ENCODE measurements around the gene TMEM95. TPM values are rescaled to one million over a fixed set of nuclear protein-coding genes. Genes with fewer than 3 reads are reported as not detected.
A peak's percentile ranks its signal among the peaks of the same experiment; 100 is the strongest.

TMEM95 gene
- total and polyA plus RNA-seq, 3 donors from 2014 or later = 2.8 to 9.9 (median 6.6) TPM

DNA sequence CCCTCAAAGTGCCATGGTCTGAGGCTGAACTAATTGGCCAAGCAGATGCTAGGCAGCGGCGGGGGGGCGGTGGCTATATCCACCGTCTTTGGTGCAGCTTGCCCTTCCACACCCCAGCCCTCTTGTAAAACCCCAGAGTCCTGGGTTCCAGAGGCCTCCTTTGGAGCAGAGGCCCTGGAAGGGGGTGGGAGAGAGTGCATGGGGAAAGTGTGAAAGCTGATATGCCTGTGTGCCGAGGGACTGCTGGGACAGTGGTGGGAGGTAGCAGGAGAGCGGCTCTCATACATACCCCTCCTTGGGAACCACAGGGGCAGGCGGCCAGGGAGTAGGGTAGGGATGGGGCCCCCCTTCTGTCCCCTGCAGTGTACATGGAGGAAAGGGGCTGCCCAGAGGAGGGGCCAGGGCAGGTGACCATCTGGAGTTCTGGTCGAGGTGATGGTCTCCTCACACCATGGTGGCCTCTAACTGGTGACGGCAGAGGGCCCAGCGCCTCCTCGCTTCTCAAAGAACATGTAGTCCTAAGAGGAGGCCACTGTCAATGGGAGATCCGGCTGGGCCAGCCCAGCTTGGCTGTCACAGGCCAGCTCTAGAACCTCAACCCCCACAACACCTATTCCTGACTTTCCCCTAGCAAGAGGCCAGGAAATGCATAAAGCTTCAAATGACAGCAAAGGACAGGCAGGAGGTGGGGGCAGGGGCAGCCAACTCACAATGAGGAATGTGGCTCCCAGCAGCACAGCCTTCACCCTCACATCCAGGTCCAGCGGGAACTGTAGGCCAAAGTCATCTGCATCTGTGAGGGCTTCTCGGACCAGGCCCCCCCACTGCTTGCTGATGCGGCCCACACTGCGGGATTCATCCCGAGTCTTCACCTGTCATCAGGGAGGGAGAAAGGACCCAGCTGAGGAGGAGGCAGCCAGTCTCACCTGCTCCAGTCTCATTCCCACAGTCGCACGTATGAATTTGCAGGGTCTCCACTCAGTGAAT is 35.3 kb downstream of the TMEM95 start:
- H3K27me3 ChIP-seq = no peaks in the 10 kb centered on the region
- no peak overlapping the region for H3K27ac ChIP-seq
- no peaks in the 10 kb centered on the region for H3K36me3 ChIP-seq (ENCODE audit: low read depth, missing control alignments)
- intact Hi-C loops (cut with DNase I; ENCODE audit: low total_unique reads) = no loop called here
- 83 to 85% methylated on average over 11 to 19 of the region's 19 CpGs for WGBS, 2 donors
- no peak for DNase-seq
- H3K4me1 ChIP-seq = peaks cover 13% of the 10 kb centered on the region
- no peak overlapping the region for H3K4me3 ChIP-seq
- no peak for TF ChIP-seq POLR2A (IDR thresholded peaks at IDR 0.05)
- TF ChIP-seq, protein P1, sequence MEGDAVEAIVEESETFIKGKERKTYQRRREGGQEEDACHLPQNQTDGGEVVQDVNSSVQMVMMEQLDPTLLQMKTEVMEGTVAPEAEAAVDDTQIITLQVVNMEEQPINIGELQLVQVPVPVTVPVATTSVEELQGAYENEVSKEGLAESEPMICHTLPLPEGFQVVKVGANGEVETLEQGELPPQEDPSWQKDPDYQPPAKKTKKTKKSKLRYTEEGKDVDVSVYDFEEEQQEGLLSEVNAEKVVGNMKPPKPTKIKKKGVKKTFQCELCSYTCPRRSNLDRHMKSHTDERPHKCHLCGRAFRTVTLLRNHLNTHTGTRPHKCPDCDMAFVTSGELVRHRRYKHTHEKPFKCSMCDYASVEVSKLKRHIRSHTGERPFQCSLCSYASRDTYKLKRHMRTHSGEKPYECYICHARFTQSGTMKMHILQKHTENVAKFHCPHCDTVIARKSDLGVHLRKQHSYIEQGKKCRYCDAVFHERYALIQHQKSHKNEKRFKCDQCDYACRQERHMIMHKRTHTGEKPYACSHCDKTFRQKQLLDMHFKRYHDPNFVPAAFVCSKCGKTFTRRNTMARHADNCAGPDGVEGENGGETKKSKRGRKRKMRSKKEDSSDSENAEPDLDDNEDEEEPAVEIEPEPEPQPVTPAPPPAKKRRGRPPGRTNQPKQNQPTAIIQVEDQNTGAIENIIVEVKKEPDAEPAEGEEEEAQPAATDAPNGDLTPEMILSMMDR (IDR thresholded peaks at IDR 0.05) = no peak
- no peaks in the 10 kb centered on the region for H3K9me3 ChIP-seq

DNA sequence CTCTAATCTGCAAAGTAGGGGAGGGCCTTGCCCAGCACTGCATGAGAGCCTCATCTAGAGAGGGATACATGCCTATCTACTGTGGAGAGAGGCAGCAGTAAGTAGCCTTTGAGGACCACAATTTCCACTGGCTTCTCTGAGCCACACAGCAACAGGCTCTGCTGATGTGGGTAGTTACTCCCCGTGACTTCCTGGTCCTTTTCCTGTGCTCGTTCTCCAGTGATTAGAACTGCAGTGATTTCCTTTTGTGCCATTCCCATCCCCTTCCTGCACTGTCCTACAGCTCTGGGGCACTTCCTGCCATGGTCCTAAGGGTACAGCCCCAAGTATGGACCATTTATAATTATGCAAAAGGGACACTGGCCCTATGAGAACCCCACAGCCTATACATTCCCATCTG is 36.4 kb downstream of the TMEM95 start:
- Histone ChIP-seq H3K27ac (no peak overlapping the region), H3K4me1 (peaks cover 15% of the 10 kb centered on the region), H3K36me3 (ENCODE audit: low read depth, missing control alignments) (no peaks in the 10 kb centered on the region), H3K4me3 (no peak overlapping the region), H3K27me3 (no peaks in the 10 kb centered on the region), H3K9me3 (no peaks in the 10 kb centered on the region)
- 72 to 84% methylated on average over 2 of the region's 2 CpGs for WGBS, 2 donors
- intact Hi-C loops (cut with DNase I; ENCODE audit: low total_unique reads) = no loop called here
- DNase-seq = no peak
- TF ChIP-seq, protein P1 (IDR thresholded peaks at IDR 0.05) = no peak
- no peak for TF ChIP-seq POLR2A (IDR thresholded peaks at IDR 0.05)

GRCh38 chr17:7392696-7393612 is 38.0 kb downstream of the TMEM95 start:
- no peaks in the 10 kb centered on the region for H3K27me3 ChIP-seq
- intact Hi-C loops (cut with DNase I; ENCODE audit: low total_unique reads) = no loop called here
- 62 to 68% methylated on average over 14 to 42 of the region's 42 CpGs for WGBS, 2 donors
- H3K4me3 ChIP-seq = no peak overlapping the region
- no peak overlapping the region for H3K27ac ChIP-seq
- TF ChIP-seq POLR2A (IDR thresholded peaks at IDR 0.05) = no peak
- TF ChIP-seq, protein P1 (IDR thresholded peaks at IDR 0.05) = no peak
- no peak for DNase-seq
- H3K36me3 ChIP-seq (ENCODE audit: low read depth, missing control alignments) = no peaks in the 10 kb centered on the region
- H3K4me1 ChIP-seq = peaks cover 15% of the 10 kb centered on the region
- no peaks in the 10 kb centered on the region for H3K9me3 ChIP-seq

DNA sequence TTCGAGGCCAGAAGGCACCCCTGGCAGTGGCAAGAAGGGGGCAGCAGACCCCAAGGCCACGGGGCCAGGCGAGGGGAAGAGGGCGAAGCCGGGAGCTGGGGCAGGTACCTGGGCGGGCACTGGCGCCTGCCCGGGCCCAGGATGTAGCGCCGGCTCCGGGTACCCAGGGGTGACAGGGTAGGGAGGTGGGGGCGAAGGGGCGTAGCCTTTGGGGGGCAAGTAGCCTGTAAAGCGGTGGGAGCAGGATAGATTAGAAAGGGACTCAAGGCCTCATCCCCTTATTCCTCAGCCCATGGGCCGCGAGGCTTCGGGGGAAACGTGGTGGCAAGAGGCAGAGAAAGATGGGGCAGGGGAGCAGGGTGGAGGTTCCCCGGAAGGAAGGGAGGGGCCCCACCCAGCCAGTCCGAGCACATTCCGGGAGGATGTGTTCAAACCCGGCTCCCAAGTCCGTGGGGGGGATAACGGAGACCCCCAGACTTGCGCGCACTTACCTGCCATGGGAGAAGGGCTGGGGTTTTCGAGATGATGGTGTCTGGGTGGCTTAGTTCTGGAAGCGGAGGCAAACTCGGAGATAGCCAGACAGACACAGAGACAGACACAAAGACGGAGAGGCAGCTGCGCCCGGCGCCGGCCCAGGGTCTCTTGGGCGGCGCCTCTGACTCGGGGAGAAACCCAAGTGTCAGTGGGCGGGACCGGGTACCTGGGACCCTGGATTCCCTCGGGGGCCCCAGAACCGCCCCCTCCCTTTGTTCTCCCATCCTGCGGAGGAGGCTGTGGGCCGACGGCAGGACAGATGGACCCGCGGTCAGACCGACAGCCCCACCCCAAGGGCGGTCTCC is 38.9 kb downstream of the TMEM95 start:
- 3 to 8% methylated on average over 26 to 37 of the region's 48 CpGs for WGBS, 2 donors
- peaks cover 15% of the 10 kb centered on the region for H3K4me1 ChIP-seq
- intact Hi-C loops (cut with DNase I; ENCODE audit: low total_unique reads) = no loop called here
- H3K27me3 ChIP-seq = no peaks in the 10 kb centered on the region
- peak overlapping the region; percentile 72 to 82 for H3K4me3 ChIP-seq
- H3K27ac ChIP-seq = peak overlapping the region; percentile 84 to 92
- no peaks in the 10 kb centered on the region for H3K36me3 ChIP-seq (ENCODE audit: low read depth, missing control alignments)
- no peak for DNase-seq
- H3K9me3 ChIP-seq = no peaks in the 10 kb centered on the region
- TF ChIP-seq POLR2A (IDR thresholded peaks at IDR 0.05) = no peak
- TF ChIP-seq, protein P1 (IDR thresholded peaks at IDR 0.05) = no peak
